Tibial nerve (tissue), 3 donors: Measurements from ENCODE around the gene KAT7.

Source experiments
- POLR2A ChIP-seq, 2 donors: fragments of 450-650 bp; IDR thresholded peaks; one replicate each; pipeline ENCODE4 v1.6.1; 2017; ENCODE audit warnings: antibody characterized with exemption in 2 of 2, mild to moderate bottlenecking in 2 of 2, moderate library complexity in 2 of 2
- TF ChIP-seq, protein P1 (sequence below), 5 experiments: fragments of 200-600 bp in 3 of 5; fragments of 450-650 bp in 2 of 5; sonication (generic) in 3 of 5; IDR thresholded peaks; one replicate each; pipeline ENCODE4 v1.5.1; 2016 to 2019; ENCODE audit warnings: antibody characterized with exemption in 5 of 5, mild to moderate bottlenecking in 3 of 5, moderate library complexity in 2 of 5

DNA sequence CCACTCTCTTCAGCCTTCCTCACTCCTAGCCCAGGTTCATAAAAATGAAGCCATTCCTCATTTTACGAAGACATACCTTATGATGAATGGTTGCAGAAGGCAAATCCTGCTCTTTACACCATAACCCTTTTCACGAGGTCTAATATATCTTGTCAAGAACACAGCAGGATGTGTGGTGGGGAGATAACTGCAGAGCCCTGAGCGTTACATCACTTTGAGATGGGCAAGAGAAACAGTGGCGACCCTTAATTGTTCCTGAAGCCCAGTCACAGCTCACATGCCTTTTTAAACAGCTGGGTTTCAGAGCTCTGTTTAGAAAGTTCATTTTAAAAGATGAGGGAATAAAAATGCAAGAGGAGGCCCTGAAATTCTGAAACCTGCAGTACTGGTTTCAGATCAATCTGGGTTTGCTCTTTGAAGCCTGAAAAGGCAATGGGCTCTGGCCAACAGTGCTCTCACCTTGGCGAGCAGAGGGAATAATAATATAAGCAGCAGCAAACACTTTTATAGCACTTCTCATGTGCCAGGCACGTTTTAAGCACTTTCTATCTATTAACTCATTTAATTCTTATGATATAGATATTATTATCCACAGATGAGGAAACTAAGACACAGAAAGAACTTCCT, 27.4 kb upstream of the KAT7 start:
- no peak for TF ChIP-seq POLR2A (IDR thresholded peaks at IDR 0.05)
- TF ChIP-seq, protein P1, sequence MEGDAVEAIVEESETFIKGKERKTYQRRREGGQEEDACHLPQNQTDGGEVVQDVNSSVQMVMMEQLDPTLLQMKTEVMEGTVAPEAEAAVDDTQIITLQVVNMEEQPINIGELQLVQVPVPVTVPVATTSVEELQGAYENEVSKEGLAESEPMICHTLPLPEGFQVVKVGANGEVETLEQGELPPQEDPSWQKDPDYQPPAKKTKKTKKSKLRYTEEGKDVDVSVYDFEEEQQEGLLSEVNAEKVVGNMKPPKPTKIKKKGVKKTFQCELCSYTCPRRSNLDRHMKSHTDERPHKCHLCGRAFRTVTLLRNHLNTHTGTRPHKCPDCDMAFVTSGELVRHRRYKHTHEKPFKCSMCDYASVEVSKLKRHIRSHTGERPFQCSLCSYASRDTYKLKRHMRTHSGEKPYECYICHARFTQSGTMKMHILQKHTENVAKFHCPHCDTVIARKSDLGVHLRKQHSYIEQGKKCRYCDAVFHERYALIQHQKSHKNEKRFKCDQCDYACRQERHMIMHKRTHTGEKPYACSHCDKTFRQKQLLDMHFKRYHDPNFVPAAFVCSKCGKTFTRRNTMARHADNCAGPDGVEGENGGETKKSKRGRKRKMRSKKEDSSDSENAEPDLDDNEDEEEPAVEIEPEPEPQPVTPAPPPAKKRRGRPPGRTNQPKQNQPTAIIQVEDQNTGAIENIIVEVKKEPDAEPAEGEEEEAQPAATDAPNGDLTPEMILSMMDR (IDR thresholded peaks at IDR 0.05) = no peak
